SU-DHL-6 (cell line): ENCODE data around the gene DLX1.

Experiments used
- H2AFZ ChIP-seq: fragments of 200-600 bp; sonication (generic); 2 replicates; pipeline ENCODE4 v1.6.1; 2014; ENCODE audit warnings: low read depth, mild to moderate bottlenecking, moderate library complexity, mixed read lengths, antibody characterized with exemption, low read length; ENCODE audit not compliant: severe bottlenecking
- H3F3A ChIP-seq: fragments of 200-600 bp; shearing (Covaris generic); 2 replicates; pipeline ENCODE4 v1.6.0; 2016; ENCODE audit warnings: antibody characterized with exemption, mild to moderate bottlenecking; ENCODE audit not compliant: insufficient read depth
- H3K27ac ChIP-seq: fragments of 200-600 bp; sonication (generic); 2 replicates; pipeline ENCODE4 v1.5.1; 2016; ENCODE audit warnings: low read depth, mild to moderate bottlenecking, low read length, moderate library complexity, mixed read lengths
- H3K27me3 ChIP-seq: fragments of 200-600 bp; sonication (generic), shearing (Covaris generic); 2 replicates; pipeline ENCODE4 v1.6.0; 2014; ENCODE audit warnings: mild to moderate bottlenecking, low read length
- H3K36me3 ChIP-seq: fragments of 200-600 bp; sonication (generic); 2 replicates; pipeline ENCODE4 v1.6.1; 2014; ENCODE audit warnings: mild to moderate bottlenecking, low read length, mixed read lengths
- H3K4me2 ChIP-seq: fragments of 300-600, 200-600 bp; shearing (Covaris generic), sonication (generic); 2 replicates; pipeline ENCODE4 v1.6.0; 2014; ENCODE audit warnings: low read length, low read depth, mild to moderate bottlenecking; ENCODE audit not compliant: poor library complexity, severe bottlenecking
- H3K4me3 ChIP-seq: fragments of 200-600 bp; sonication (generic); 2 replicates; pipeline ENCODE4 v1.5.1; 2014; ENCODE audit warnings: antibody characterized with exemption, low read length, mild to moderate bottlenecking, mixed read lengths; ENCODE audit not compliant: insufficient read depth, poor library complexity, severe bottlenecking
- H3K79me2 ChIP-seq: fragments of 200-600 bp; sonication (generic); 2 replicates; pipeline ENCODE4 v1.6.1; 2014; ENCODE audit warnings: mild to moderate bottlenecking, low read length, moderate library complexity; ENCODE audit not compliant: insufficient read depth
- H3K9ac ChIP-seq: fragments of 200-600 bp; sonication (generic); 2 replicates; pipeline ENCODE4 v1.7.0; 2014; ENCODE audit warnings: mild to moderate bottlenecking, low read length
- H3K9me2 ChIP-seq: fragments of 200-600 bp; sonication (generic); replicated peaks from 2 replicates; pipeline ENCODE4 v1.6.1; 2014; ENCODE audit warnings: low read length; ENCODE audit not compliant: insufficient read depth
- H3K9me3 ChIP-seq: fragments of 200-600 bp; sonication (generic); 2 replicates; pipeline ENCODE4 v1.6.1; 2014; ENCODE audit warnings: low read length, mixed read lengths; ENCODE audit not compliant: insufficient read depth
- H4K20me1 ChIP-seq: fragments of 200-600 bp; sonication (generic); 2 replicates; pipeline ENCODE4 v1.6.1; 2014; ENCODE audit warnings: low read depth, mild to moderate bottlenecking, antibody characterized with exemption, low read length, moderate library complexity, mixed read lengths
- CTCF ChIP-seq: fragments of 200-600 bp; sonication (generic); IDR thresholded peaks from one replicate; pipeline ENCODE4 v1.5.1; 2017; ENCODE audit warnings: antibody characterized with exemption, mild to moderate bottlenecking, low read length, moderate library complexity; ENCODE audit not compliant: insufficient read depth, poor library complexity, severe bottlenecking
- EZH2phosphoT487 ChIP-seq: fragments of 200-600 bp; sonication (generic), shearing (Covaris generic); conservative IDR thresholded peaks from 2 replicates; pipeline ENCODE4 v1.6.1; 2018; ENCODE audit warnings: mild to moderate bottlenecking, antibody characterized with exemption, low read length, moderate library complexity, mixed read lengths

DLX1 gene

GRCh38 chr2:172087207-172087779 is 2.0 kb downstream of the DLX1 start:
- no peaks in the 10 kb centered on the region for H3K27me3 ChIP-seq

GRCh38 chr2:172087780-172088244 is 2.5 kb downstream of the DLX1 start:
- no peaks in the 10 kb centered on the region for H3K36me3 ChIP-seq
- H3K27ac ChIP-seq: no peak overlapping the region
- no peak overlapping the region for H3K4me3 ChIP-seq
- TF ChIP-seq EZH2phosphoT487 (no peak), CTCF (no peak)
- H3K27me3 ChIP-seq: no peaks in the 10 kb centered on the region
- no peak overlapping the region for H3K4me2 ChIP-seq
- no peaks in the 10 kb centered on the region for H4K20me1 ChIP-seq
- no peaks in the 10 kb centered on the region for H3K9me3 ChIP-seq
- no peak overlapping the region for H2AFZ ChIP-seq
- H3K9ac ChIP-seq: no peak overlapping the region
- H3K9me2 ChIP-seq: no peaks in the 10 kb centered on the region
- no peaks in the 10 kb centered on the region for H3F3A ChIP-seq
- H3K79me2 ChIP-seq: no peaks in the 10 kb centered on the region

More at GRCh38 chr2:172087207-172087779, 2.0 kb downstream of the DLX1 start:
- no peak for TF ChIP-seq EZH2phosphoT487
- no peak for TF ChIP-seq CTCF
- H3K9ac ChIP-seq: no peak overlapping the region
- no peaks in the 10 kb centered on the region for H3K36me3 ChIP-seq
- no peak overlapping the region for H3K27ac ChIP-seq
- H3K79me2 ChIP-seq: no peaks in the 10 kb centered on the region
- H3K9me3 ChIP-seq: no peaks in the 10 kb centered on the region
- H2AFZ ChIP-seq: no peak overlapping the region
- no peak overlapping the region for H3K4me2 ChIP-seq
- H3F3A ChIP-seq: no peaks in the 10 kb centered on the region
- H4K20me1 ChIP-seq: no peaks in the 10 kb centered on the region
- no peaks in the 10 kb centered on the region for H3K9me2 ChIP-seq
- H3K4me3 ChIP-seq: no peak overlapping the region

- no peaks in the 10 kb centered on the region for H3K27me3 ChIP-seq
- no peaks in the 10 kb centered on the region for H3F3A ChIP-seq
- no peaks in the 10 kb centered on the region for H3K79me2 ChIP-seq
- H4K20me1 ChIP-seq: no peaks in the 10 kb centered on the region
- no peak overlapping the region for H3K9ac ChIP-seq
- no peak overlapping the region for H3K4me2 ChIP-seq
- H3K9me2 ChIP-seq: no peaks in the 10 kb centered on the region
- no peak overlapping the region for H2AFZ ChIP-seq
- TF ChIP-seq EZH2phosphoT487 (no peak), CTCF (no peak)
- no peaks in the 10 kb centered on the region for H3K9me3 ChIP-seq
- no peak overlapping the region for H3K4me3 ChIP-seq
- H3K27ac ChIP-seq: no peak overlapping the region
- no peaks in the 10 kb centered on the region for H3K36me3 ChIP-seq
Observed at GRCh38 chr2:172088245-172089004, 3.1 kb downstream of the DLX1 start.
